Fibroblast of the aortic adventitia (primary cell): ENCODE measurements around the gene CXCL12. TPM values are rescaled to one million over a fixed set of nuclear protein-coding genes. Genes with fewer than 3 reads are reported as not detected.

Experiments used
- DNase-seq: peaks from one replicate; pipeline ENCODE4 v3.0.0-alpha.2; 2010; ENCODE audit warnings: low read depth
- H3K4me3 ChIP-seq: 2 replicates; pipeline ENCODE4 v1.5.1; 2011; ENCODE audit warnings: low read depth, mild to moderate bottlenecking, control low read depth, low read length, moderate library complexity
- total RNA-seq: library from RNA; depleted of rRNA; stranded (reverse); fragments of >200 nt; gene quantifications from 2 replicates; pipeline ENCODE4 v1.2.3, GENCODE V29; 2012; ENCODE audit warnings: low replicate concordance
- TF ChIP-seq, protein P1 (sequence below): IDR thresholded peaks from 2 replicates; pipeline ENCODE4 v1.5.1; 2011; ENCODE audit warnings: mild to moderate bottlenecking, low read length, control low read depth, inconsistent platforms; ENCODE audit not compliant: insufficient read depth

CXCL12 gene
- total RNA-seq, 1 donor, result 381 TPM

DNA sequence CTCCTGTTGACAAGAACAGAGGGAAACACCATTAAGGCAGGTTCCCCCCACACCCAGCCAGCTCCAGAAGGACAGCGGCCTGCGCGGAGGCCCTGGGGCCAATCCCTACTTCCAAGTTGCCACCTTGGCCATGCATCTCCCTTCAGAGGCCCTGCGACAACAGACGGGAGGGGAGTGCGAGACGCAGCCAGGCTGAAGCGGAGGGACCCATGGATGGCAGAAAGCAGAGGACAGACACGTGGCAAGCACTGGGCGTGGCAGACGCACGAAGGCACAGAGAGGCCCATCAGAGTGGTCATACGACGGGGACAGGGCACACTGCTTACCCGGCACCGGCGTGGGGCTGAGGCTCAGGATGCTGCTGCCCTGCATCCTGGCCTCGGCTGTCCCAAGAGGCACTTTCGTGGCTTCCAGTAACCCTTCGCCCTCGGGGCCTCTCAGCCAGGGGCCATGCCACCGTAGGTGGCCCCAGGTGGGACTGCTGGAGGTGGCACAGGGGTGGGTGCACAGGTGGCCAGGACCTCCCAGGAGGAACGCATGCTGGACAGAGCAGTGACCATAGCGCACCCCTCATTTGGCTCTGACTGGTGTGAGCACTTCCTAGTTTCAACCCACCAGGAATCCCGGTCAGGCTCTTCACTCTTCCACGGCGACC is 11.4 kb downstream of the CXCL12 start:
- DNase-seq, result no peak
- TF ChIP-seq, protein P1, sequence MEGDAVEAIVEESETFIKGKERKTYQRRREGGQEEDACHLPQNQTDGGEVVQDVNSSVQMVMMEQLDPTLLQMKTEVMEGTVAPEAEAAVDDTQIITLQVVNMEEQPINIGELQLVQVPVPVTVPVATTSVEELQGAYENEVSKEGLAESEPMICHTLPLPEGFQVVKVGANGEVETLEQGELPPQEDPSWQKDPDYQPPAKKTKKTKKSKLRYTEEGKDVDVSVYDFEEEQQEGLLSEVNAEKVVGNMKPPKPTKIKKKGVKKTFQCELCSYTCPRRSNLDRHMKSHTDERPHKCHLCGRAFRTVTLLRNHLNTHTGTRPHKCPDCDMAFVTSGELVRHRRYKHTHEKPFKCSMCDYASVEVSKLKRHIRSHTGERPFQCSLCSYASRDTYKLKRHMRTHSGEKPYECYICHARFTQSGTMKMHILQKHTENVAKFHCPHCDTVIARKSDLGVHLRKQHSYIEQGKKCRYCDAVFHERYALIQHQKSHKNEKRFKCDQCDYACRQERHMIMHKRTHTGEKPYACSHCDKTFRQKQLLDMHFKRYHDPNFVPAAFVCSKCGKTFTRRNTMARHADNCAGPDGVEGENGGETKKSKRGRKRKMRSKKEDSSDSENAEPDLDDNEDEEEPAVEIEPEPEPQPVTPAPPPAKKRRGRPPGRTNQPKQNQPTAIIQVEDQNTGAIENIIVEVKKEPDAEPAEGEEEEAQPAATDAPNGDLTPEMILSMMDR, result no peak
- H3K4me3 ChIP-seq, result no peak overlapping the region

DNA sequence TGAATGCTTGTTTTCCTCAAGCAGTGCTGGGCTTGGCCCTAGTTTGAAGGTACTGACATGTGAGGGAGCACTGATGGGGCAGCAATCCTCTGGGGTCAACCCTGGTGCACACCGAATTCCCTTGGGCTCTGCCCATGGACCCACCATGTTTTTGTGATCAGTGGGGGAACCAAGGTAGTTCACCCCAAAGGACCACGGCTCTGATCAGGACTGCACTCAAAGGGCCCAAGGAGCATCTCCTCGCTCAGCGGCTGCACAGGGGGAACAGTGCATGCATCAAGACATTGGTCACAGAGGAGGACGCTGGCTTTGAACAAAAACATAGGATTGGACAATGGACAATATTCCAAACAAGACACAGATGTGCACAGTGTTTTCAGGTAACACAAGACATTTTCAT is 12.7 kb downstream of the CXCL12 start:
- H3K4me3 ChIP-seq, result no peak overlapping the region
- TF ChIP-seq, protein P1, result no peak
- DNase-seq, result no peak

DNA sequence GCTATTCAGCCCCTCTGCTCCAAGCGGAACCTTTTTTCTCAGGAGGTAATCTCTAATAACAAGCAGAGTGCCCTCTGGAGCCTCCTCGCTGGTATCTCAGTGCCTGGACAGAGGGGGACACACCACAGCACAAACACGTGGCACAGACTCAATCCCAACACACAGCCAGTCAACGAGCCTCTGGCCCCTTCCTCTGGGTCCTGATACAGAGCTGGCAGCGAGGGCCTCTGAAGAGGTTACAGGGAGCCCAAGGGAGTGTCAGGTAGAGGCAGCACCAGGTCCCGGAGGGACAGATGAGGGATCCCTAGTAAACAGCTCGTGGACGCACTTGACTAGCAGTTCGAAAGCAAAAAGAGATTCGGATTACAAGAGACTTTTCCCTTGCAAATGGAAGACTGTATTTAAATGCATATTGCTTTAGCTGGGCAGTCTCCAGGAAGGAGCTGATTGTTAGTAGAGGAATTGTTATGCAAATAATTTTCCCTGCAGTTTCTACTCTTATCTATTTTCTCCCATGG is 14.1 kb downstream of the CXCL12 start:
- TF ChIP-seq, protein P1, result no peak
- H3K4me3 ChIP-seq, result no peak overlapping the region
- no peak for DNase-seq

DNA sequence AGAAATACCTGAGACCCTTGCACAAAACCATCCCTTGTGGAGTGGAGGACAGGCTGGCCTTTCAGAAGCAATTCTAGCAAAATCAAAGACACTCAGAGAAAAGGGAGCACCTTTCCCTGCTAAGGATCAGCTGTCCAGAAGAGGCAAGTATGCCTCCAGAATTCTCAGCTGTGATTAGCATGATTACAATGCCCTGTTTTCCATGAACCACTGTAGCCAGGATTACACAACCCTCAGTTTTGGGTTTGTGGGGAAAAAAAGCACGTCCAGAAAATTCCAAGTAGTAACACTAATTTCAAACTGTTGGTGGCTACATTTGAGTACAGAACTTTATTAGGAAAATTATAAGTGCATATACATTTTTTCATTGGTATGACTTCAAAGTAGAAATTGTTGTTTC is 15.0 kb downstream of the CXCL12 start:
- H3K4me3 ChIP-seq, result no peak overlapping the region
- peak; percentile 46 for DNase-seq
- TF ChIP-seq, protein P1, result no peak

DNA sequence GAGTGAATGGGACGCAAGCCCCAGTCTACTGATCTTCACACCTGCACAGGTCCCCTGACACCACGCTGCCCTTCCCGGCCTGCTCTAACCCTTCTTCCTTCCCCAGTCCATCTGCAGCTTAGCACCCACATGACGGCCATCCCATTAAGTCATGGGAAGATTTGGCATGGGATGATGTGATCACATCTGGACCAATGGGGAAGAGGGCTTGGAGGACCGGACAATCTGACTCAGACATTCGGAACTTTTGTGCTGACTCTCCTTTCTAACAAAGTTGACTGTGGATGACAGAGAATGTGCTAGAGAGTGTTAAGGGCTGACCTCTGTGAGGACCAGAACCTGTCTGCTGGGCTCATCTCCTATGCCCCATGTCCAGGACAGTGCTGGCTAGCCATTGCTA is 15.6 kb downstream of the CXCL12 start:
- peak; percentile 22 for DNase-seq
- TF ChIP-seq, protein P1, result no peak
- H3K4me3 ChIP-seq, result no peak overlapping the region

DNA sequence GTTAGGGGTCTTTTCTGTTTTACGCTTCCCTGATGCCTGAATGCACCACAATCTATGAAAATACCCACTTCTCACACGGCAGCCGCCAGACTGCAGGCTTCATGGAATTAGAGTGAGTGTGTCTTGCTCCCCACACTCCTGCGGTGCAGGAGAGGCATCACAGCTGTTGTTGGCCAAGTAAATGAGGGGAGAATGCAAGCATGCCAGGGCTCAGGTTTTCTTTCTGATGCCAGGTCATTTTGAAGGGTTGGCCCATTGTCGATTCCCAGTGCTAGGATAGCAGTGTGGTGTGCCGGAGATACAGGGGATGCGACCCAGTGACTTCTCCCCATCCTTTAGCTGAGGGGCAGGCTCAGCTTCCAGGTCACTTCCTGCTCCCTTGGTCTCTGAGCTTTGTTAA is 16.3 kb downstream of the CXCL12 start:
- TF ChIP-seq, protein P1, result no peak
- DNase-seq, result no peak
- no peak overlapping the region for H3K4me3 ChIP-seq
